NCI-H748 (cell line): Measurements from ENCODE around the gene SPRYD3.
"Not testable (repeated sequence)": the region's sequence is repeated elsewhere in the genome, so short reads cannot be mapped to it uniquely, and the experiment has no call there.

Experiments used
- DNase-seq: peaks from one replicate; lab custom pipeline; 2025; ENCODE audit not compliant: unreplicated experiment; lab: John Stamatoyannopoulos, UW

SPRYD3 gene

GRCh38 chr12:53079226-53080117 lies at the start of gene SPRYD3:
TSS of gene SPRYD3 (minus strand) at chr12:53079390. CDS start at chr12:53079333, 57 bp downstream.
- DNase-seq: peak; percentile 96

GRCh38 chr12:53127169-53127568 lies 48.0 kb upstream of the SPRYD3 start:
- DNase-seq: no peak

- no peak for DNase-seq
These were observed 45.1 kb upstream of the SPRYD3 start for GRCh38 chr12:53124352-53124723.

GRCh38 chr12:53123578-53124351 lies 44.6 kb upstream of the SPRYD3 start:
- no peak for DNase-seq

GRCh38 chr12:53122961-53123468 lies 43.8 kb upstream of the SPRYD3 start:
- no peak for DNase-seq

- no peak for DNase-seq
These were observed 41.7 kb upstream of the SPRYD3 start for GRCh38 chr12:53120685-53121525.

- DNase-seq: no peak
These were observed 39.6 kb upstream of the SPRYD3 start for GRCh38 chr12:53118751-53119300.

GRCh38 chr12:53115891-53116648 lies 36.9 kb upstream of the SPRYD3 start:
- no peak for DNase-seq

GRCh38 chr12:53115112-53115890 lies 36.1 kb upstream of the SPRYD3 start:
- DNase-seq: no peak

GRCh38 chr12:53113951-53114350 lies 34.8 kb upstream of the SPRYD3 start:
- no peak for DNase-seq

- DNase-seq: no peak
These were observed 34.0 kb upstream of the SPRYD3 start for GRCh38 chr12:53113136-53113705.

- DNase-seq: not testable (repeated sequence)
These were observed 33.2 kb upstream of the SPRYD3 start for GRCh38 chr12:53112431-53112830.

- no peak for DNase-seq
These were observed 27.9 kb upstream of the SPRYD3 start for GRCh38 chr12:53107122-53107521.

- no peak for DNase-seq
These were observed 26.7 kb upstream of the SPRYD3 start for GRCh38 chr12:53105712-53106439.

- no peak for DNase-seq
These were observed 26.1 kb upstream of the SPRYD3 start for GRCh38 chr12:53105256-53105655.

GRCh38 chr12:53103860-53104305 lies 24.7 kb upstream of the SPRYD3 start:
- no peak for DNase-seq

GRCh38 chr12:53102883-53103807 lies 24.0 kb upstream of the SPRYD3 start, which contains the start of gene SOAT2:
TSS of gene SOAT2 (plus strand) at chr12:53103486. CDS start at chr12:53103578, 92 bp downstream.
- no peak for DNase-seq
